HepG2 (cell line): Measurements from ENCODE around the gene LIFR. TPM values are rescaled to one million over a fixed set of nuclear protein-coding genes. Genes with fewer than 3 reads are reported as not detected.

Source experiments
- ATAC-seq: fragments of 200-7000 bp; cut with Tn5 transposase; 3 replicates; pipeline ENCODE4 v1.9.1; 2020; ENCODE audit warnings: mild to moderate bottlenecking, moderate library complexity
- BruUV-seq: library from RNA; stranded (reverse); fragments of 400-500 nt; replicated peaks from 2 replicates; lab custom pipeline; 2021; lab: Mats Ljungman, UMichigan
- CTCF ChIA-PET: fragments of 300-600 bp; formaldehyde crosslinking; extraction: SDS; loops from one replicate; lab custom pipeline; 2021; ENCODE audit warnings: low total read pairs, inconsistent platforms, low intra/inter-chr PET ratio; lab: Yijun Ruan, JAX
- POLR2A ChIA-PET: fragments of 350-600 bp; sonication (Branson Sonifier 250); formaldehyde crosslinking; loops from one replicate; lab custom pipeline; 2020; ENCODE audit warnings: antibody characterized with exemption, inconsistent platforms; lab: Yijun Ruan, JAX
- DNase-seq: peaks from one replicate; pipeline ENCODE4 v3.0.0-alpha.2; 2015; ENCODE audit warnings: low spot score
- FAIRE-seq: peaks from 3 replicates; lab custom pipeline; 2011; peaks lifted over from hg19 to GRCh38; lab: Jason Lieb, UNC
- H2AFZ ChIP-seq: one replicate; pipeline ENCODE4 v1.6.1; 2011; ENCODE audit warnings: low read length, inconsistent platforms
- H3K27ac ChIP-seq: fragments of 300-600 bp; 3 replicates; pipeline ENCODE4 v1.8.0; 2011; ENCODE audit warnings: mixed run types, mild to moderate bottlenecking, mixed read lengths, low read length, inconsistent platforms; ENCODE audit not compliant: insufficient read depth; ENCODE audit errors: extremely low read length
- H3K27me3 ChIP-seq, 2 experiments: fragments of 200-600 bp in 1 of 2; 2 replicates in 1 of 2; 3 replicates in 1 of 2; pipeline versions ENCODE4 v1.6.0 to v1.8.0; 2011; ENCODE audit warnings: low read length in 2 of 2, mild to moderate bottlenecking in 2 of 2, moderate library complexity in 2 of 2, inconsistent platforms in 1 of 2; ENCODE audit not compliant: insufficient read depth in 2 of 2, control insufficient read depth in 1 of 2
- H3K36me3 ChIP-seq, 2 experiments: fragments of 200-600 bp in 1 of 2; replicated peaks in 1 of 2; 2 replicates in 1 of 2; 3 replicates in 1 of 2; pipeline versions ENCODE4 v1.5.1 to v1.8.0; 2011; ENCODE audit warnings: low read length in 2 of 2, inconsistent platforms in 1 of 2; ENCODE audit not compliant: insufficient read depth in 2 of 2, control insufficient read depth in 1 of 2
- H3K4me1 ChIP-seq: 2 replicates; pipeline ENCODE4 v1.5.1; 2012; ENCODE audit warnings: low read length, inconsistent platforms; ENCODE audit not compliant: insufficient read depth
- H3K4me2 ChIP-seq: 2 replicates; pipeline ENCODE4 v1.6.0; 2011; ENCODE audit warnings: low read depth, low read length, inconsistent platforms
- H3K4me3 ChIP-seq, 3 experiments: fragments of 200-600 bp in 1 of 3; sonication (generic), shearing (Covaris generic) in 1 of 3; replicated peaks in 1 of 3; 2 replicates each; pipeline ENCODE4 v1.5.1; 2011 to 2016; ENCODE audit warnings: low read length in 3 of 3, inconsistent platforms in 2 of 3, low read depth in 2 of 3, mild to moderate bottlenecking in 2 of 3, control low read depth in 1 of 3, mixed read lengths in 1 of 3; ENCODE audit not compliant: insufficient read depth in 1 of 3
- H3K79me2 ChIP-seq: one replicate; pipeline ENCODE4 v1.6.1; 2011; ENCODE audit warnings: low read length, inconsistent platforms; ENCODE audit not compliant: insufficient read depth
- H3K9ac ChIP-seq: 2 replicates; pipeline ENCODE4 v1.6.0; 2011; ENCODE audit warnings: mild to moderate bottlenecking, low read depth, low read length, inconsistent platforms; ENCODE audit not compliant: insufficient read depth
- H3K9me3 ChIP-seq: 2 replicates; pipeline ENCODE4 v1.5.1; 2012; ENCODE audit warnings: mild to moderate bottlenecking, low read length
- H4K20me1 ChIP-seq: 2 replicates; pipeline ENCODE4 v1.6.0; 2011; ENCODE audit warnings: inconsistent platforms, mild to moderate bottlenecking, low read length, moderate library complexity; ENCODE audit not compliant: insufficient read depth
- ATRX ChIP-seq: sonication (generic); formaldehyde crosslinking; IDR thresholded peaks from 2 replicates; pipeline ENCODE4 v1.4.0; 2020; ENCODE audit warnings: missing genetic modification reagents, borderline replicate concordance
- FOXP1 ChIP-seq, 2 experiments: fragments of 450-650 bp in 1 of 2; IDR thresholded peaks; 2 replicates each; pipeline ENCODE4 v1.6.1; 2017 to 2018; ENCODE audit warnings: antibody characterized with exemption in 1 of 2
- GABPA ChIP-seq, 2 experiments: IDR thresholded peaks; 2 replicates each; pipeline ENCODE4 v1.6.1; 2011 to 2016; ENCODE audit warnings: low read depth in 2 of 2, low read length in 1 of 2, missing biosample characterization in 1 of 2, missing genetic modification characterization in 1 of 2
- HOXA7 ChIP-seq: sonication (generic); formaldehyde crosslinking; IDR thresholded peaks from 2 replicates; pipeline ENCODE4 v1.8.1; 2022; ENCODE audit warnings: mild to moderate bottlenecking, missing genetic modification reagents, moderate library complexity
- JARID2 ChIP-seq: sonication (generic); formaldehyde crosslinking; IDR thresholded peaks from 2 replicates; pipeline ENCODE4 v1.8.1; 2023; ENCODE audit warnings: missing genetic modification reagents, inconsistent platforms; ENCODE audit not compliant: insufficient replicate concordance
- KAT8 ChIP-seq: IDR thresholded peaks from 2 replicates; pipeline ENCODE4 v1.6.1; 2016; ENCODE audit warnings: missing genetic modification reagents, missing compliant biosample characterization
- MAZ ChIP-seq, 2 experiments: sonication (generic) in 1 of 2; formaldehyde crosslinking in 1 of 2; IDR thresholded peaks; 2 replicates each; pipeline versions ENCODE4 v1.5.0 to v1.6.1; 2012 to 2020; ENCODE audit warnings: low read depth in 2 of 2, mild to moderate bottlenecking in 2 of 2, borderline replicate concordance in 1 of 2, improper control_type of control experiment in 1 of 2, low read length in 1 of 2, missing genetic modification reagents in 1 of 2, moderate library complexity in 1 of 2
- NR2F2 ChIP-seq: IDR thresholded peaks from 2 replicates; pipeline ENCODE4 v1.6.1; 2012; ENCODE audit warnings: low read depth, inconsistent platforms, borderline replicate concordance
- RELA ChIP-seq: sonication (generic); formaldehyde crosslinking; IDR thresholded peaks from 2 replicates; pipeline ENCODE4 v1.4.0; 2020; ENCODE audit warnings: missing genetic modification reagents
- SYNCRIP ChIP-seq: fragments of 200-400 bp; formaldehyde crosslinking; IDR thresholded peaks from 2 replicates; pipeline ENCODE4 v1.6.1; 2018; ENCODE audit warnings: mild to moderate bottlenecking, low read depth, low read length; ENCODE audit not compliant: insufficient read depth
- THAP11 ChIP-seq: IDR thresholded peaks from 2 replicates; pipeline ENCODE4 v1.6.1; 2016; ENCODE audit warnings: missing biosample characterization, missing genetic modification reagents
- YEATS4 ChIP-seq: sonication (generic); formaldehyde crosslinking; IDR thresholded peaks from 2 replicates; pipeline ENCODE4 v1.4.0; 2020; ENCODE audit warnings: missing genetic modification reagents, borderline replicate concordance
- ZNF232 ChIP-seq: sonication (generic); formaldehyde crosslinking; IDR thresholded peaks from 2 replicates; pipeline ENCODE4 v1.4.0; 2020; ENCODE audit warnings: missing genetic modification reagents, borderline replicate concordance
- ZNF30 ChIP-seq: sonication (generic); formaldehyde crosslinking; IDR thresholded peaks from 2 replicates; pipeline ENCODE4 v1.5.0; 2020; ENCODE audit warnings: mild to moderate bottlenecking, missing genetic modification reagents
- ZSCAN9 ChIP-seq: IDR thresholded peaks from 2 replicates; pipeline ENCODE4 v1.6.1; 2016; ENCODE audit warnings: borderline replicate concordance
- WGBS: methylation state at CpG from one replicate; pipeline ENCODE4 v1.1.6; 2017; ENCODE audit warnings: low lambda C conversion rate; 5-methylcytosine and 5-hydroxymethylcytosine counted together
- in situ Hi-C: cut with HindIII; loops from 2 replicates; pipeline ENCODE4 v1.10.0; 2017; ENCODE audit warnings: low pct_unique_long_range_greater_than_20kb; ENCODE audit not compliant: extremely low pct_ligation_motif_present
- intact Hi-C: fragments of 100-400 bp; cut with micrococcal nuclease; formaldehyde crosslinking; loops from one replicate; pipeline ENCODE4 v1.10.0; 2022; ENCODE audit not compliant: unreplicated experiment
- polyA plus RNA-seq, 8 experiments: library from polyadenylated mRNA; depleted of rRNA in 3 of 8; stranded (reverse) in 7 of 8; unstranded in 1 of 8; fragments of >200 nt; fragmentation: Illumina TruSeq in 4 of 8; extraction: Trizol in 4 of 8; gene quantifications; 2 replicates each; pipeline versions ENCODE4 v1.2.1 to v1.2.3, GENCODE V29; 2011 to 2016; ENCODE audit warnings: low read depth in 4 of 8, missing spikeins in 1 of 8, mixed read lengths in 1 of 8; ENCODE audit not compliant: insufficient read depth in 1 of 8
- total RNA-seq, 5 experiments: library from RNA; depleted of rRNA; stranded (reverse); fragments of >200 nt; fragmentation: Illumina TruSeq; extraction: Trizol; gene quantifications; 2 replicates each; pipeline ENCODE4 v1.2.3, GENCODE V29; 2016; ENCODE audit warnings: low read depth in 1 of 5
- TF ChIP-seq, protein P1 (sequence below): sonication (generic); formaldehyde crosslinking; IDR thresholded peaks from 2 replicates; pipeline ENCODE4 v1.5.0; 2020; ENCODE audit warnings: missing genetic modification reagents
- TF ChIP-seq, protein P2 (sequence below): sonication (generic); formaldehyde crosslinking; IDR thresholded peaks from 2 replicates; pipeline ENCODE4 v1.4.0; 2020; ENCODE audit warnings: missing genetic modification reagents

The LIFR gene
- total and polyA plus RNA-seq, 2 of the 13 experiments (the other 11 are each of a cell fraction or from before 2014, with no cell fraction given): 6.3 to 25.2 TPM

DNA sequence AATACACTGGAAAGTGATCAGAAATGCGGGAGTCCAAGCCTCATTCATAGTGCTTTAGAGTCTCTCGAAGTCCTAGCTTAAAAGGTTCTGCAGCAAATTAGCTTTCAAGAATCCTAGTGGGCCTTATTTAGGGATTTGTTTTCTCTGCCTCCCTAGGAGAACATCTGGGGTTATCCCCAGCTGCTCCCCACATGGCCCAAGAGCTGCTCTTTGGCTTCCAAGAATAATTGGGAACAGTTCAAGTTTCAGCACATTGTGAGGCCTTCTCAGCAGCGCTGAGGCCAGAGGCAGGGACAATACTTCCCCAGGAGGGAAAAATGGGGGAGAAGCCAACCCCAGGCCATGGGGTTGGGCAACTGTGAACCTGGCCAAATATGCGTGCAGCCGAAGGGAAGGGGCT lies 108.7 kb downstream of the LIFR start:
- Histone ChIP-seq H3K9ac (no peak overlapping the region), H4K20me1 (no peaks in the 10 kb centered on the region), H3K4me2 (no peak overlapping the region), H3K4me1 (no peaks in the 10 kb centered on the region), H3K27me3 (peaks cover 3 to 21% of the 10 kb centered on the region in 2 experiments; a peak in 2 of 5 replicates), H2AFZ (no peak overlapping the region), H3K79me2 (no peaks in the 10 kb centered on the region), H3K9me3 (no peaks in the 10 kb centered on the region), H3K4me3 (no peak overlapping the region), H3K27ac (no peak overlapping the region), H3K36me3 (no peaks in the 10 kb centered on the region)
- 77% methylated on average over 5 of the region's 5 CpGs for WGBS
- FAIRE-seq: no peak
- intact Hi-C loops (no loop called here), in situ Hi-C loops (loop anchor here (10.0 kb wide), 1 partner anchor 107 kb away; the partner anchor contains the start of gene LIFR)
- no peak for ATAC-seq
- BruUV-seq: no TSS peak
- no peak for DNase-seq
- TF ChIP-seq HOXA7 (CRISPR knock-in tag): no peak
- TF ChIP-seq RELA: no peak
- no peak for TF ChIP-seq JARID2
- no peak for TF ChIP-seq SYNCRIP
- TF ChIP-seq ATRX (CRISPR knock-in tag): no peak
- TF ChIP-seq ZSCAN9 (CRISPR knock-in tag): no peak
- no peak for TF ChIP-seq THAP11
- TF ChIP-seq MAZ (IDR thresholded peaks at IDR 0.05; ENCODE audit: borderline replicate concordance, low read depth, low read length): no peak
- no peak for TF ChIP-seq MAZ (CRISPR knock-in tag; IDR thresholded peaks at IDR 0.05; ENCODE audit: low read depth)
- POLR2A ChIA-PET: no interaction called here
- CTCF ChIA-PET: no interaction called here

GRCh38 chr5:38447056-38447455 lies 109.4 kb downstream of the LIFR start:
- in situ Hi-C loops: loop anchor here (10.0 kb wide), 1 partner anchor 108 kb away; the partner anchor contains the start of gene LIFR
- TF ChIP-seq, protein P1, sequence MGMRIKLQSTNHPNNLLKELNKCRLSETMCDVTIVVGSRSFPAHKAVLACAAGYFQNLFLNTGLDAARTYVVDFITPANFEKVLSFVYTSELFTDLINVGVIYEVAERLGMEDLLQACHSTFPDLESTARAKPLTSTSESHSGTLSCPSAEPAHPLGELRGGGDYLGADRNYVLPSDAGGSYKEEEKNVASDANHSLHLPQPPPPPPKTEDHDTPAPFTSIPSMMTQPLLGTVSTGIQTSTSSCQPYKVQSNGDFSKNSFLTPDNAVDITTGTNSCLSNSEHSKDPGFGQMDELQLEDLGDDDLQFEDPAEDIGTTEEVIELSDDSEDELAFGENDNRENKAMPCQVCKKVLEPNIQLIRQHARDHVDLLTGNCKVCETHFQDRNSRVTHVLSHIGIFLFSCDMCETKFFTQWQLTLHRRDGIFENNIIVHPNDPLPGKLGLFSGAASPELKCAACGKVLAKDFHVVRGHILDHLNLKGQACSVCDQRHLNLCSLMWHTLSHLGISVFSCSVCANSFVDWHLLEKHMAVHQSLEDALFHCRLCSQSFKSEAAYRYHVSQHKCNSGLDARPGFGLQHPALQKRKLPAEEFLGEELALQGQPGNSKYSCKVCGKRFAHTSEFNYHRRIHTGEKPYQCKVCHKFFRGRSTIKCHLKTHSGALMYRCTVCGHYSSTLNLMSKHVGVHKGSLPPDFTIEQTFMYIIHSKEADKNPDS (CRISPR knock-in tag): no peak
- TF ChIP-seq FOXP1 (IDR thresholded peaks at IDR 0.05) (no peak), FOXP1 (CRISPR knock-in tag; IDR thresholded peaks at IDR 0.05) (no peak), NR2F2 (no peak), ZNF232 (CRISPR knock-in tag) (no peak), YEATS4 (CRISPR knock-in tag) (no peak), GABPA (IDR thresholded peaks at IDR 0.05; ENCODE audit: low read depth, low read length) (no peak), GABPA (CRISPR knock-in tag; IDR thresholded peaks at IDR 0.05; ENCODE audit: low read depth) (no peak), KAT8 (CRISPR knock-in tag) (no peak), ZNF30 (no peak)
- TF ChIP-seq, protein P2, sequence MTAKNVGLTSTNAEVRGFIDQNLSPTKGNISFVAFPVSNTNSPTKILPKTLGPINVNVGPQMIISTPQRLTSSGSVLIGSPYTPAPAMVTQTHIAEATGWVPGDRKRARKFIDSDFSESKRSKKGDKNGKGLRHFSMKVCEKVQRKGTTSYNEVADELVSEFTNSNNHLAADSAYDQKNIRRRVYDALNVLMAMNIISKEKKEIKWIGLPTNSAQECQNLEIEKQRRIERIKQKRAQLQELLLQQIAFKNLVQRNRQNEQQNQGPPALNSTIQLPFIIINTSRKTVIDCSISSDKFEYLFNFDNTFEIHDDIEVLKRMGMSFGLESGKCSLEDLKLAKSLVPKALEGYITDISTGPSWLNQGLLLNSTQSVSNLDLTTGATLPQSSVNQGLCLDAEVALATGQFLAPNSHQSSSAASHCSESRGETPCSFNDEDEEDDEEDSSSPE (CRISPR knock-in tag): no peak
- TF ChIP-seq, all 625 proteins: peak for 0
- BruUV-seq: no TSS peak
- FAIRE-seq (no peak), ATAC-seq (no peak), DNase-seq (no peak)
- Histone ChIP-seq H2AFZ (no peak overlapping the region), H3K36me3 (no peaks in the 10 kb centered on the region), H3K4me2 (no peak overlapping the region), H3K27ac (no peak overlapping the region), H3K9ac (no peak overlapping the region), H3K4me3 (no peak overlapping the region), H3K9me3 (no peaks in the 10 kb centered on the region), H3K27me3 (peaks cover 3 to 16% of the 10 kb centered on the region in 2 experiments; a peak in 2 of 5 replicates), H4K20me1 (no peaks in the 10 kb centered on the region), H3K79me2 (no peaks in the 10 kb centered on the region), H3K4me1 (no peaks in the 10 kb centered on the region)
- 53% methylated on average over 2 of the region's 2 CpGs for WGBS
- intact Hi-C loops: no loop called here
- ChIA-PET CTCF (no interaction called here), POLR2A (no interaction called here)
